ENCODE data around the gene HRNR.

Gene HRNR

GRCh38 chr1:152167835-152168534 is 56.0 kb downstream of the HRNR start:
- H3K36me3 ChIP-seq = no peaks in the 10 kb centered on the region
- H3K27me3 ChIP-seq (ENCODE audit: insufficient read depth, low read depth, severe bottlenecking) = peaks cover 98% of the 10 kb centered on the region
- no peak for TF ChIP-seq CTCF (IDR thresholded peaks at IDR 0.05; ENCODE audit: low read depth, low read length)
- no peaks in the 10 kb centered on the region for H3K9me3 ChIP-seq (ENCODE audit: severe bottlenecking)
- DNase-seq = no peak
- H3K4me3 ChIP-seq (ENCODE audit: low read depth, low read length) = no peak overlapping the region
- H3K27ac ChIP-seq = no peak overlapping the region

GRCh38 chr1:152166966-152167365 is 57.0 kb downstream of the HRNR start:
- peaks cover 98% of the 10 kb centered on the region for H3K27me3 ChIP-seq (ENCODE audit: insufficient read depth, low read depth, severe bottlenecking)
- TF ChIP-seq CTCF (IDR thresholded peaks at IDR 0.05; ENCODE audit: low read depth, low read length) = no peak
- no peaks in the 10 kb centered on the region for H3K36me3 ChIP-seq
- no peaks in the 10 kb centered on the region for H3K9me3 ChIP-seq (ENCODE audit: severe bottlenecking)
- H3K4me3 ChIP-seq (ENCODE audit: low read depth, low read length) = no peak overlapping the region
- no peak for DNase-seq
- no peak overlapping the region for H3K27ac ChIP-seq

GRCh38 chr1:152165286-152166077 is 58.5 kb downstream of the HRNR start:
- TF ChIP-seq CTCF (IDR thresholded peaks at IDR 0.05; ENCODE audit: low read depth, low read length) = no peak
- no peaks in the 10 kb centered on the region for H3K9me3 ChIP-seq (ENCODE audit: severe bottlenecking)
- no peaks in the 10 kb centered on the region for H3K36me3 ChIP-seq

GRCh38 chr1:152164517-152165136 is 59.4 kb downstream of the HRNR start:
- no peaks in the 10 kb centered on the region for H3K9me3 ChIP-seq (ENCODE audit: severe bottlenecking)
- no peaks in the 10 kb centered on the region for H3K36me3 ChIP-seq
- no peak overlapping the region for H3K27ac ChIP-seq
- H3K27me3 ChIP-seq (ENCODE audit: insufficient read depth, low read depth, severe bottlenecking) = peaks cover 98% of the 10 kb centered on the region
- no peak for TF ChIP-seq CTCF (IDR thresholded peaks at IDR 0.05; ENCODE audit: low read depth, low read length)
- DNase-seq = no peak
- H3K4me3 ChIP-seq (ENCODE audit: low read depth, low read length) = no peak overlapping the region

More at GRCh38 chr1:152165286-152166077, 58.5 kb downstream of the HRNR start:
- Histone ChIP-seq H3K27ac (no peak overlapping the region), H3K4me3 (ENCODE audit: low read depth, low read length) (no peak overlapping the region), H3K27me3 (ENCODE audit: insufficient read depth, low read depth, severe bottlenecking) (peaks cover 98% of the 10 kb centered on the region)
- DNase-seq = no peak

- no peaks in the 10 kb centered on the region; the same call in 1 of the 2 replicates for H3K36me3 ChIP-seq
- H3K27me3 ChIP-seq (ENCODE audit: insufficient read depth, low read depth, severe bottlenecking) = peaks cover 98% of the 10 kb centered on the region
- H3K4me3 ChIP-seq (ENCODE audit: low read depth, low read length) = no peak overlapping the region
- TF ChIP-seq CTCF (IDR thresholded peaks at IDR 0.05; ENCODE audit: low read depth, low read length) = no peak
- H3K9me3 ChIP-seq (ENCODE audit: severe bottlenecking) = no peaks in the 10 kb centered on the region
- no peak for DNase-seq
- H3K27ac ChIP-seq = no peak overlapping the region
These were observed 61.1 kb downstream of the HRNR start for GRCh38 chr1:152162792-152163463.

Data from WERI-Rb-1 (cell line).